Stimulated activated CD4-positive, alpha-beta T cell treated with anti-CD3 and anti-CD28 coated beads, Interleukin-12 subunit alpha, Interleukin-12 subunit beta, amount 100 ng/mL, for 48 hours (primary cell): Measurements from ENCODE around the gene SSRP1.

Experiments
- DNase-seq, 3 donors: peaks; one replicate each; pipeline ENCODE4 v3.0.0-alpha.2; 2020; ENCODE audit warnings: low read depth in 2 of 3, low spot score in 1 of 3

The SSRP1 gene

DNA sequence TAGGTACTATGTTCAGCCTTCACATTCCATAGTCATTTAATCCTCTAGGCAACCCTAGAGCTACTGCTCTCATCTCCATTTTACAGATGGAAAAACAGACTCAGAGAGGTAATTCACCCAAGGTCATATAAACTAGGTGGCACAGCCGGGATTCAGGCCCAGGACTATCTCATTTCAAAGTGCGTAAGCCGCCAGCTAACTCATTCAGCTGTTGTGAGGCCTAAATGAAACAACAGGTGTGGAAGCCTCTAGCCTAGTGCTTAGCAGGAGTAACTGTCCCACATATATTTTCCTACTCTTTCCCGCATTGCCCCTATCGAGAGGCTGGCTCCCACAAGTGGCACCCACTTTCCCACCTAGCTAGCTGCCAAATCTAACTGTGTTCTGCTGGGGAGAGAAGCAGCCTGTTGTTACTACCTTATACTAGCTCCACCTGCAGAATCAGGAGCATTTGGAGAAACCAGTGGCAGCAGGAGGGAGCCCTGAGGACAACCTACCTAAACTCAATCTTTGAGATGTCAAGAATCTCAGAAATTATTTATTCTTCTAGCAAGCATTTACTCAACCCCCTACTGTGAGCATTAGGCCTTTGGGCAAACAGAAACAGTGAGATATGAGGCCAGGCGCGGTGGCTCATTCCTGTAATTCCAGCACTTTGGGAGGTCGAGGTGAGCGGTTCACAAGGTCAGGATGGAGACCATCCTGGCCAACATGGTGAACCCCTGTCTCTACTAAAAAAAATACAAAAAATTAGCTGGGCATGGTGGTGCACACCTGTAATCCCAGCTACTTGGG is 24.4 kb upstream of the SSRP1 start:
- no peak for DNase-seq

- DNase-seq = no peak
Measured at GRCh38 chr11:57359396-57359795, 23.7 kb upstream of the SSRP1 start.

DNA sequence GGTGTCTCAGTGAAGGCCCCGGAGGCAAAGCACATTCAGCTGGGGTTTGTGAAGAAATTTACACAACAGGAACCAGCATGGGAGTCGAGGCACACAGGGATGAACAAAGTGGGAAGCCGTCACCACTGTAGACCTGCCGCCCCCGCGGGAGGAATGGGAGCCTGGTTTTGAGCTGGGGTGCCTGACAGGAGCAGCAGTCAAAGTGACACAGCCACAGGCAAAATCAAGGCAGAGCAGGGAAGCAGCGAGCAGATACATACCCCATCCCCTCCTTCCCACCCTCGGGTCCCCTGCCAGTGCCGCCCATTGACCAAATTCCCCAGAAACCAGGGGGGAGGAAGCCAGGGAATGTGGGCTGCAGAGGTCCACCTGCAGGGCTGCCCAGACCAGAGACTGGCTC is 23.3 kb upstream of the SSRP1 start:
- DNase-seq = no peak

DNA sequence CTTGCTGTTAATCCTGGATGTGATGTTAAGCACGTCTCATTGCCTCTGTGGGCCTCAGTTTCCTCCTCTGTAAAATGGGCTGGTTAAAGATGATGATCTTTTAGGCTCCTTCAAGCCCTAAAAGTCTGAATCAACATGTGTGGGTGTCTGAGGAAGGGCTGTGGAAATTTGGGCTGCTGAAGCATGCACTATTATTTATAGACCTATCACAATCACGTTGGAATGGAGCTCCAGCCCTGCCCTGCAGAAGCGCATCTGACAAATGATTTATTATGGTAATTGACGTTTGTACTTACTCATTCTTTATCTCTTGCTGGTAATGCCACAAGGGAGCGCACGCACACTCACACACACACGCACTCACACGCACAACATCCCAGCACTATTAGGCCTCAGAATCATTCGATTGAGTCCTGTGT is 22.9 kb upstream of the SSRP1 start:
- DNase-seq = no peak

DNA sequence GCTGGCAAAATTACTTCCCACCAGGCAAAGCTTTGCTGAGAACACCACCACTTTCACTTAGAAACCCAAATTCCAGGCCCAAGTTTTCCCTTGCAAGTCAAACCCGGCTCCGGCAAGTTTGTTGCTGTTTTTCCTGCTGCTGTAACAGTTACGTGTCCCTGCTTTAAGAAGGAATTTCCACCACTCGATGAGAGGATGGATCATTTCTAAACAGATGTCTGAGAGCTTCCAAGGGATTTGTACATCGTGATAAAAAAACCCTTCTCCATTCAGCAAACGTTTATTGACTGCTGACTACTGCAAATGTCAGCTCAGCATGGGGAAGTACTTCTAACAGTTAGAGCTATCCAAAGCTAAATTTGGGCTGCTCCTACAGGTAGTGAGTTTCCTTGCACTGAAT is 22.2 kb upstream of the SSRP1 start:
- no peak for DNase-seq

DNA sequence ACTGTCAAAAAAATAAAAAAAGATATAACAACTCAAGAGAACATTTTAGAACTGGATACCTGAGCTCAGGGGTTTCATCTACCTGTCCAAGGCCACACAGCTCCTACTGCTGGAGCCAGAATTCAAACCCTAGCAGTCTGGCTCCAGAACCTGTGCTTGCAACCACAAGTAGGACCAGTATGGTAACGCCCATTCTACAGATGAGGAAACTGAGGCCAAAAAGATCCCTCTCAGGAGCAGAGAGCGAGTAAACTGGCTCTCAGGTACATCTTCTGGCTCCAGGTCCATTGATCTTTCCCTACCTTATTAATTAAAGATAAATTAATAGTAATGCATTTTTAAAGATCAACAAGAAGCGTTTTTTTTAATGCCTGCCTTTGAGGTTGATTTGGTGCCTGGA is 21.6 kb upstream of the SSRP1 start:
- DNase-seq = no peak

GRCh38 chr11:57356268-57356667 is 20.6 kb upstream of the SSRP1 start:
- DNase-seq = no peak

DNA sequence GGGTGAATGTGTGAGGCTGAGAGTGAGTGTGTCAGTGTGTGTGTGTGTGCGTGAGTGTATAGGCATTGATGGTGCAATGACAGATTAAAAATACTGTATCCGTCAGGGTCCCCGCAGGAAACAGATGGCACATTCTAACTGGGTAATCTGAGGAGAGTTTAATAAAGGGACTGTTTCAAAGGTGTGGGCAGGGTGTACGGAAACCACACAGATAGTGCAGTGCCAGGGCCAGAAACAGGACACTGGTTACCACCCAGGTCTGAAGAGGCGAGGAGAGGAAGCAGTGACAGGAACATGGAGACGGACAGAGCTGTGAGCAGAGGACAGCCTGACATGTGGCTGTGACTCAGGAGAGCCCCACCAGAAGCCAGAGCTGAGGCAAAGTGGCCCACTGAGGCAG is 19.0 kb upstream of the SSRP1 start:
- DNase-seq = no peak

DNA sequence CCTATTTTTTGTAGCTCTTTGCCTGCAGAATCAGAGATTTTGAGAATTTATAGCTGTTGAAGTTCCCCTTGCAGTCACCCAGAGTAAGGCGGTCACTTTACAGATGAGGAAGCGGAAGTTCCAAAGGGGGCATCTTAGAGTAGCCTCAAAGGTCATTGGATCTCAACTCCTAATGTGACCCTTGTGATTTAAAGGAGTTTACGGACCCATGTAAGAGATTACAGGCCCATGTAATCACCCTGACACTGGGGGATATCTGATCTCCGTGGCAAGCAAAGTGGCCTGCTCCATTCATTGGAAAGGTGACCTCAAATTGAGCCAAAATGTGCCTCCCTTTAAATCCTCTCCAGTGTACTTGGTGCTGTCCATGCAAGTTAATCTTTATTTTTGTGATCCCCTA is 18.2 kb upstream of the SSRP1 start:
- DNase-seq = no peak

- no peak for DNase-seq
Measured at GRCh38 chr11:57353446-57353845, 17.8 kb upstream of the SSRP1 start.

DNA sequence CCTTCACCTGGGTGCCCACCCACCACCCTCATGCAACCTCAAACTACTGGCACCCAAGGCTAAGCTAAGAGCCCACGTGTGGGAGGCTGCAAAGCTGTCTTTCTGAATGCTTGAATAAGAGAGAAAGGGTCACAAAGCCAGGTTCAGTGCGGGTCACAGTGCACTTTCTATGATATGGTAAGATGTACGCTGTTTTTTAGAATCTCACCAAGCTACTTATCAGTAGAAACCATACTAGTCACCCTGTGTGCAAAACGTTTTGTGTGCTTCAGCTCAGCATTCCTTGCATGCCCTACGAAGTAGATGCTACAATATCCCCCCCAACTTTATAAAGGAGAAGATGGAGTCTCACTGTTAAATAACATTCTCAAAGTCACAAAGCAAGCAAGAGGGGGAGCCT is 17.3 kb upstream of the SSRP1 start:
- DNase-seq = no peak

- peak; percentile 21 to 58 (median 45) for DNase-seq
Measured at GRCh38 chr11:57349491-57350274, 14.0 kb upstream of the SSRP1 start.

DNA sequence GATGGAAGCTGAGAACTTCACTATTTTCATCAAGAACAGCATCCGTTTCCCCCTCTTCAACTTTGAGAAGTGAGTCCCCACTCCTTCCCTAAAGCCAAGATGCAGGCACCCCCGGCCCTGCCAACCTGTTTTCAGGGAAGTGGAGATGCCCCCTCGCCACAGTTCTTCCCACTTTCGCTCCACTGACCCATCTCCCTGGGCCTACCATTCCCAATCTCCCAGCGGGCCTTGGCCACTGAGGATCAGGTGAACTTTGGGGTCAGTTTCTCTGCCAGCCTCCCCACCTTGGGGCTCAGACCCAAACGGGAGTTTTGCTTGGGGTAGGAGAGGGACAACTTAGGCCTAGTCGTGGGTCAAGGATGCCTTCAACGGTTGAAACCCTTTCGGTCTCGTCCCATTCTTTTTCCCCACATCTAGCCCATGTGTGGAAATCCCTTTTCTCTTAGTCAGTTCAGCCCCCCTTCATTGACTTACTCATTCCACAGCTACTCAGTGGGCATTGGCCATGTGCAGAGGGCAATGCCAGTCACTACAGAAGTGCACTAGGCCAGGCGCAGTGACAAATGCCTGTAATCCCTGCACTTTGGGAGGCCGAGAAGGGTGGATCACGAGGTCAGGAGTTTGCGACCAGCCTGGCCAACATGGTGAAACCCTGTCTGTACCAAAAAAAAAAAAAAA is 13.1 kb upstream of the SSRP1 start:
- DNase-seq = no peak

- no peak for DNase-seq
Measured at GRCh38 chr11:57348052-57348451, 12.4 kb upstream of the SSRP1 start.

GRCh38 chr11:57347336-57347735 is 11.6 kb upstream of the SSRP1 start:
- DNase-seq = no peak

- DNase-seq = peak; percentile 44 to 70 (median 66)
Measured at GRCh38 chr11:57345555-57346211, 10.0 kb upstream of the SSRP1 start.

DNA sequence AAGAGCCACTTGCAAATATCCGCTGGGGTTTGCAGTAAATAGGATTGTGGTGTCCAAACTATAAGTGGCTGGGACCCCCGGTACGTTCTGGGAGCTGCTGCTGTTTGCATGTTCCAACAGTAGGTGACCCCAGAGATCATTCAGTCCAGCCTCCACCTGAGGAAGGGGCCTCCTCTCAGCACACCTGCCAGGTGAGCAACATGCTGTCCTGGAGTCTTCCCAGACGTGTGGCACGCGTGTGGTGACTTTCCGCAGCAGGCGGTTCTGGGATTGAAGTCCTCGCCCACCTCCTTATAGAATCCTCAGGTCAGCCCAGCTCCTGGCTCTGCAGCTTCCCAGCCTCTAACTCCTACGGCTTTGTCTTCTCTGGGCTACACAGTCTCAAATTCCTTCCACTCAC is 9.1 kb upstream of the SSRP1 start:
- no peak for DNase-seq

DNA sequence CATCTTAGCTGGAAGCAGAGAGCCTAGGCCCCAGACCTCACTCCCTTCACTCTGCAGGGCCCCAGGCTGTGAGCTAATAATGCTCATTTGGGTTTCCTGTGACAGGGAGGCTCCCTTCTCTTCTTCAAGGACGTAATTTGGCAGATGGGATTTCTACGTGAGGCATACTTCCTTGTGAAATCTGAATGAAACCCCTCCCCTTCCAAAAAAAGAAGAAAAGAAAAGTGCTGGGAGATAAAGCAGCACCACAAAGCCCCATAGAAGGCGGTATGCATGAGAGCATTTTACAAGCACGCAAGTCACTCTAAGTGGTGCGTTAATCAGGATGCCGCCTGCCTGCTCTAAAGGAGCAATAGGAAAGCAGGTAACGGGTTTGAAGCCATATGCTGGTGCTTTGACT is 8.1 kb upstream of the SSRP1 start:
- DNase-seq = no peak

DNA sequence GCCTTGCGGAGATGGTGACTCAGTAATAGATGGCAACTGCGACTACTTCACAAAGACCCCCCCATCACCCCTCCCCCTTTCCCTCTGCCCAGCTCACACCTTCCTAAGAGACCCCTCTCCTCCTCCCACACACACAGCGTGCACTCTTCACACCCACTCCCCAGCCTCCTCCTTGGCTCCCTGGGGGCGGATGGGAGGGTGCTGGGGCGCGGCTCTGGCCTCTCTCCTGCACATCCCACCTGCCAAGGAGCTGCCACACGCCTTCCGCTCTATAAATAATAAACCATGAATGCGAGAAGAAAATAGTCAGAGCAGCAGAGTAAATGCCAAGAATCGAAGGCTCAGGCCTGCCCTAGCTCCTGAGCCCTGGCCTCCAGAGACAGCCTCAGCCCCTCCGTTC is 7.0 kb upstream of the SSRP1 start:
- DNase-seq = no peak

DNA sequence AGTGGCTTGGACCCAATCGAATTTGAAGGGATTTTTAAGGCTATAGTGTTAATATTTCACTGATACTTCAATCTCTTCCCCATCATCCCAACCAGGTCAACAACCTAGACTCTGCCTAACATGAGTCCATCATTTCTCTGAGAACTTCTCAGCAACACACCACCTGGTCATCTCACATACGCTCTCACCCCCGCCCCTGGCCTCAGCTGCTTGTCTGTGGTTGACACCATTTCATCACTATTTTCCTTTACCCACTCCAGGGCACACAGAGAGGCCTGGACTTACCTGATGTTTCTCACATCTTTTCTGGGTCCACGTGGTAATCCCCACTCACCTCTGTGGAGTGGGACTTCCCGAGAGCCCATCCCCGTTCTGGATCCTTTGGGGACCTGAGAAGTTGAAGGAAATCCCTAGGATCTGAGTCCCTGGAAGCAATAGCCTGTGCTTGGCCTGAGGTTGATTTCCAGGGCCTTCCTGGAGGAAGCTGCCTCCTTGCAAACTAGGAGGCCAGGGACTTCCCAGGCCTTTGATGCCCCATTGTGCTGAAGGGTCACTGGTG is 5.6 kb upstream of the SSRP1 start:
- DNase-seq = no peak

DNA sequence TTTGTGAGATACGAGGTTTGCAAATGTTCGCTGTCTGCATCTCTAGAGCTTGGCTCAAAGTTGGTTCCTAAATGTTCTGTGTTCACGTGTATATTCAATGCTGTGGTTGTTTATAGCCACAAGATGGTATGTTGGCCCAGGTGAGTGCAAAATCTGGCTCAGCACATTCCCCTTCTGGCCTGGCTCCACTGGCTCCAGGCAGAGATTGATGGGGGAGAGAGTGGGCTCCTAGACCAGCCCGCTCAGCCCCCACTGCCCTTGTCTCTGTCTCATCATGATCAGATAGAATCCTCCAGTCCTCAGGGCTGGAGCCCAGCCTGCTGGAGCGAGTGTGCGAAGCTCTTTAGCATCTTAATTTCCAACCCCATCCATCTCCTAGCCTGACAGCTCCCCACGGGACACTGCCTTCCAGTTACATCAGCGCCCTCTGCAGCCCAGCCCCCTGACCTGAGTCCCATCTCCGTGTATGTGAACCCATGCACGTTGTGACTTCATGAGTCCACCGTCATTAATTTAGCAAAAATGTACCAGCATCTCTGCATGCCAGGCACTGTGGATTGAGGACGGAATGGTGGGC is 4.4 kb upstream of the SSRP1 start:
- no peak for DNase-seq
